GM08714 (cell line): Measurements from ENCODE around the gene TNNI3.
"Not testable (repeated sequence)": the region's sequence is repeated elsewhere in the genome, so short reads cannot be mapped to it uniquely, and the experiment has no call there.

ENCODE experiments used
- H3K4me3 ChIP-seq: fragments of 200-500 bp; sonication (Bioruptor generic); 2 replicates; pipeline ENCODE4 v1.5.1; 2014; ENCODE audit warnings: mild to moderate bottlenecking, low read length, inconsistent platforms
- ZNF274 ChIP-seq: IDR thresholded peaks from 2 replicates; pipeline ENCODE4 v1.6.1; 2012; ENCODE audit warnings: mild to moderate bottlenecking, low read depth, low read length

TNNI3 gene

GRCh38 chr19:55116232-55116858, 41.2 kb downstream of the TNNI3 start:
- no peak for TF ChIP-seq ZNF274

GRCh38 chr19:55115446-55116065, 42.0 kb downstream of the TNNI3 start:
- TF ChIP-seq ZNF274 = no peak
- peak overlapping the region; percentile 79 for H3K4me3 ChIP-seq

More at GRCh38 chr19:55116232-55116858, 41.2 kb downstream of the TNNI3 start:
- H3K4me3 ChIP-seq = peak overlapping the region; percentile 79

DNA sequence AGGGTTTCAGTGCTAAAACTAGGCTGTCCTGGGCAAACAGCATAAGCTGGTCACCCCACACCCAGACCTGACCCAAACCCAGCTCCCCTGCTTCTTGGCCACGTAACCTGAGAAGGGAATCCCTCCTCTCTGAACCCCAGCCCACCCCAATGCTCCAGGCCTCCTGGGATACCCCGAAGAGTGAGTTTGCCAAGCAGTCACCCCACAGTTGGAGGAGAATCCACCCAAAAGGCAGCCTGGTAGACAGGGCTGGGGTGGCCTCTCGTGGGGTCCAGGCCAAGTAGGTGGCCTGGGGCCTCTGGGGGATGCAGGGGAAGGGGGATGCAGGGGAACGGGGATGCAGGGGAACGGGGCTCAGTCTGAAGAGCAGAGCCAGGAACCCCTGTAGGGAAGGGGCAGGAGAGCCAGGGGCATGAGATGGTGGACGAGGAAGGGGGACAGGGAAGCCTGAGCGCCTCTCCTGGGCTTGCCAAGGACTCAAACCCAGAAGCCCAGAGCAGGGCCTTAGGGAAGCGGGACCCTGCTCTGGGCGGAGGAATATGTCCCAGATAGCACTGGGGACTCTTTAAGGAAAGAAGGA, 42.9 kb downstream of the TNNI3 start:
- H3K4me3 ChIP-seq = no peak overlapping the region
- TF ChIP-seq ZNF274 = no peak

GRCh38 chr19:55113570-55114039, 43.9 kb downstream of the TNNI3 start:
- no peak for TF ChIP-seq ZNF274
- H3K4me3 ChIP-seq = no peak overlapping the region

DNA sequence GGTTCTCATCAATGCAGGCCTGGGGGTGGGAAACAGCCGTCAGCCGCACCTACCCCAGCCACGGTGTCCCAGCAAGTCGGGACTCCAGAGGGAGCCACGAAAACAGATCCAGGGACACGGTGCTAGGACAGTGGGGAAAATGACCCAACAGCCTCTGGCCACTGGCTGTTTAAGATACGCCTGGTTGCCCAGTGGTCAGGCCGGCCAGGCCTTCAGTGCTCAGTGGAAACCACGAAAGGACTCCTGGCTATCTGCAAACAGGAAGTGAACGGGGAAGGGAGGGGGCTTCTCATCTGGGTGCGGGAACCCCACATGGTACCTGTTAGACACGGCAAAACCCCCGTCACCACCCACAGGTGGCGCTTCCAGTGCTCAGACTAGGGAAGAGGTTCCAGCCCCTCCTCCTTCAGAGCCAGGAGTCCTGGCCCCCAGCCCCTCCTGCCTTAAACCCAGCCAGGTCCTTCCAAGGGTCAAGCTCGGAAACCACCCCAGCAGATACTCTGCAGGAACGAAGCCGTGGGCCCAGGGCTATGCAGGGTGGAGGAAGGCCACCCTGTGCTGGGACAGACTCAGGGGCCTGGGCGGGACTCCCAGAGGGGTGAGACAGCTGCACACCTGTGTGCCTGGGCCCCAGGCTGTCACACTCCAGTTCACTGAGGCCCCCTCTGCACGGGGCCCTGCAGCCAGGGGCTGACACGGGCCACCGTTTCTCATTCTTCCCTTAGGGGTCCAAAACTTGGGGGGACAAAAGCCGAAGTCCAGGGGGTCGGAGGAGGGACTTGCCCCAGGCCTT, 44.6 kb downstream of the TNNI3 start:
- no peak for TF ChIP-seq ZNF274
- no peak overlapping the region for H3K4me3 ChIP-seq

GRCh38 chr19:55112246-55112776, 45.2 kb downstream of the TNNI3 start:
- no peak overlapping the region for H3K4me3 ChIP-seq
- no peak for TF ChIP-seq ZNF274

DNA sequence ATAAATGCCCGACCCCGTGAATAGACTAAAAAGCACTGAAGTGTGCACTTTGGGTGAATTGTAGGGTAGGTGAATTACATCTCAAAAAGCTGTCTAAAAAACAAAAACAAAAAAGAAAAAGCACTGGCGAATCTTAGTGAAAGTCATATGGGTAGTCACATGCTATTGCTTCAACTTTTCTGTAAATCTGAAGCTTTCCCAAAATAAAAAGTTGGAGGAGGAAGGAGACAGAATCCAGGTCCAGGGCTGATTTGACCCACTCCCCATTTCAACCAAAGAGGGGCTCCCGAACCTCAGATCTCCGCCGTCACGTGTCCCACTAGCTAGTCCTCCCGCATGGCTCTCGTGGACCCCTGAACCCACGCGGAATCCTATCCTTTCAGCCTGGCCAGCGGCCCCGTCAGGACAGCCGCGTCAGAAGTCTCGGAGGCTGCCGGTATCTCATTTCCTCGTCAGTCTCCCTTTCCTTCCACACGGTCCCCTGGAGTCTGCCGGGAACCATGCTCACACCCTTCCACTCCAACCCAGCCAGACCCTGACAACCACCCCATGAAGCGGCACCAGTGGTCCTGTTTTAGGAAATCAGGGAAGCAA, 46.2 kb downstream of the TNNI3 start:
- no peak for TF ChIP-seq ZNF274
- no peak overlapping the region for H3K4me3 ChIP-seq

- no peak overlapping the region for H3K4me3 ChIP-seq
- no peak for TF ChIP-seq ZNF274
Measured at GRCh38 chr19:55109527-55110291, 47.8 kb downstream of the TNNI3 start.

DNA sequence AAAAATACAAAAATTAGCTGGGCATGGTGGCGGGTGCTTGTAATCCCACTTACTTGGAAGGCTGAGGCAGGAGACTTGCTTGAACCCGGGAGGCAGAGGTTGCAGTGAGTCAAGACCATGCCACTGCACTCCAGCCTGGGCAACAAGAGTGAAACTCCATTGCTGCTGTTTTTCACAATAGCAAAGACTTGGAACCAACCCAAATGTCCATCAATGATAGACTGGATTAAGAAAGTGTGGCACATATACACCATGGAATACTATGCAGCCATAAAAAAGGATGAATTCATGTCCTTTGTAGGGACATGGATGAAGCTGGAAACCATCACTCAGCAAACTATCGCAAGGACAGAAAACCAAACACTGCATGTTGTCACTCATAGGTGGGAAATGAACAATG, 50.3 kb downstream of the TNNI3 start:
- not testable (repeated sequence) for H3K4me3 ChIP-seq

- H3K4me3 ChIP-seq = no peak overlapping the region
- TF ChIP-seq ZNF274 = no peak
Measured at GRCh38 chr19:55106591-55106990, 50.9 kb downstream of the TNNI3 start.

GRCh38 chr19:55105237-55105636, 52.3 kb downstream of the TNNI3 start:
- H3K4me3 ChIP-seq = no peak overlapping the region
- TF ChIP-seq ZNF274 = no peak

GRCh38 chr19:55103190-55103589, 54.3 kb downstream of the TNNI3 start:
- H3K4me3 ChIP-seq = no peak overlapping the region
- TF ChIP-seq ZNF274 = no peak
